GM23338 (cell line): Measurements from ENCODE around the gene AK9. TPM values are rescaled to one million over a fixed set of nuclear protein-coding genes. Genes with fewer than 3 reads are reported as not detected.

Source experiments
- ATAC-seq: fragments of 200-7000 bp; cut with Tn5 transposase; 3 replicates; pipeline ENCODE4 v1.9.1; 2020
- DNase-seq: peaks from one replicate; pipeline ENCODE4 v3.0.0-alpha.2; 2015; ENCODE audit warnings: low spot score
- H2AFZ ChIP-seq: fragments of 200-600 bp; sonication (generic); 2 replicates; pipeline ENCODE4 v1.8.0; 2016; ENCODE audit warnings: antibody characterized with exemption, mild to moderate bottlenecking, moderate library complexity
- H3F3A ChIP-seq: fragments of 200-600 bp; sonication (generic); replicated peaks from 2 replicates; pipeline ENCODE4 v1.8.0; 2017; ENCODE audit warnings: antibody characterized with exemption, mixed run types, low read depth
- H3K27ac ChIP-seq: fragments of 200-600 bp; sonication (generic); 2 replicates; pipeline ENCODE4 v1.6.1; 2016; ENCODE audit warnings: low read depth
- H3K27me3 ChIP-seq: fragments of 200-600 bp; sonication (generic); 2 replicates; pipeline ENCODE4 v1.8.0; 2016; ENCODE audit warnings: mild to moderate bottlenecking, mixed run types, moderate library complexity; ENCODE audit not compliant: insufficient read depth
- H3K36me3 ChIP-seq: fragments of 200-600 bp; sonication (generic); 2 replicates; pipeline ENCODE4 v1.8.0; 2016; ENCODE audit warnings: mild to moderate bottlenecking; ENCODE audit not compliant: insufficient read depth
- H3K4me1 ChIP-seq: fragments of 200-600 bp; sonication (generic); 2 replicates; pipeline ENCODE4 v1.8.0; 2016; ENCODE audit warnings: mild to moderate bottlenecking, moderate library complexity; ENCODE audit not compliant: insufficient read depth
- H3K4me2 ChIP-seq: fragments of 200-600 bp; sonication (generic); 2 replicates; pipeline ENCODE4 v1.7.1; 2017; ENCODE audit warnings: mixed run types
- H3K4me3 ChIP-seq: fragments of 200-600 bp; sonication (generic); 2 replicates; pipeline ENCODE4 v1.6.1; 2016; ENCODE audit warnings: mixed run types
- H3K79me2 ChIP-seq: fragments of 200-600 bp; sonication (generic); replicated peaks from 2 replicates; pipeline ENCODE4 v1.8.0; 2017; ENCODE audit warnings: mild to moderate bottlenecking; ENCODE audit not compliant: insufficient read depth
- H3K9me2 ChIP-seq: fragments of 200-600 bp; sonication (generic); 2 replicates; pipeline ENCODE4 v1.8.0; 2017; ENCODE audit not compliant: insufficient read depth
- H4K20me1 ChIP-seq: fragments of 200-600 bp; sonication (generic); replicated peaks from 2 replicates; pipeline ENCODE4 v1.8.0; 2017; ENCODE audit warnings: mild to moderate bottlenecking; ENCODE audit not compliant: insufficient read depth
- H3K27ac Mint-ChIP-seq: 2 replicates; pipeline ENCODE4 v1.8.0; 2020; ENCODE audit warnings: inconsistent platforms, mild to moderate bottlenecking, moderate library complexity, mixed read lengths
- H3K27me3 Mint-ChIP-seq: 3 replicates; pipeline ENCODE4 v1.8.0; 2022; ENCODE audit warnings: low read depth, mild to moderate bottlenecking, moderate library complexity, mixed read lengths, inconsistent platforms; ENCODE audit not compliant: insufficient read depth, poor library complexity
- H3K36me3 Mint-ChIP-seq: 3 replicates; pipeline ENCODE4 v1.8.0; 2021; ENCODE audit warnings: low read depth, mild to moderate bottlenecking, inconsistent platforms, moderate library complexity, mixed read lengths
- H3K4me1 Mint-ChIP-seq: 3 replicates; pipeline ENCODE4 v1.8.0; 2020; ENCODE audit warnings: mild to moderate bottlenecking, inconsistent platforms, mixed read lengths
- H3K4me3 Mint-ChIP-seq: 3 replicates; pipeline ENCODE4 v1.8.0; 2021; ENCODE audit warnings: moderate library complexity, mild to moderate bottlenecking, inconsistent platforms, mixed read lengths
- H3K9me3 Mint-ChIP-seq: 3 replicates; pipeline ENCODE4 v1.8.0; 2020; ENCODE audit warnings: moderate library complexity, mild to moderate bottlenecking, inconsistent platforms, mixed read lengths
- EZH2phosphoT487 ChIP-seq: fragments of 200-600 bp; sonication (generic); IDR thresholded peaks from one replicate; pipeline ENCODE4 v1.8.1; 2018; ENCODE audit warnings: antibody characterized with exemption; ENCODE audit not compliant: unreplicated experiment
- NANOG ChIP-seq: IDR thresholded peaks from 2 replicates; pipeline ENCODE4 v1.6.1; 2016; ENCODE audit warnings: antibody characterized with exemption, borderline replicate concordance
- POLR2AphosphoS5 ChIP-seq: IDR thresholded peaks from 2 replicates; pipeline ENCODE4 v1.6.1; 2016; ENCODE audit warnings: antibody characterized with exemption, low read depth
- STAT1 ChIP-seq: IDR thresholded peaks from one replicate; pipeline ENCODE4 v1.6.1; 2016; ENCODE audit warnings: antibody characterized with exemption; ENCODE audit not compliant: unreplicated experiment
- ZNF462 ChIP-seq: fragments of 250-450 bp; sonication (Bioruptor Pico); IDR thresholded peaks from 2 replicates; pipeline ENCODE4 v1.5.0; 2020; ENCODE audit warnings: mild to moderate bottlenecking, moderate library complexity
- polyA plus RNA-seq: library from polyadenylated mRNA; unstranded; fragments of >200 nt; fragmentation: Nextera tagmentation; extraction: Ambion mirVana; gene quantifications from 2 replicates; pipeline ENCODE4 v1.2.1, GENCODE V29; 2016
- total RNA-seq: library from RNA; depleted of rRNA; stranded (reverse); fragments of >200 nt; shearing (Covaris generic); gene quantifications from 2 replicates; pipeline ENCODE4 v1.2.3, GENCODE V29; 2014
- TF ChIP-seq, protein P1 (sequence below): IDR thresholded peaks from 2 replicates; pipeline ENCODE4 v1.6.1; 2016; ENCODE audit warnings: antibody characterized with exemption

AK9 gene
- total and polyA plus RNA-seq, 2 experiments from 2014 or later, result 2.0 to 6.4 TPM

DNA sequence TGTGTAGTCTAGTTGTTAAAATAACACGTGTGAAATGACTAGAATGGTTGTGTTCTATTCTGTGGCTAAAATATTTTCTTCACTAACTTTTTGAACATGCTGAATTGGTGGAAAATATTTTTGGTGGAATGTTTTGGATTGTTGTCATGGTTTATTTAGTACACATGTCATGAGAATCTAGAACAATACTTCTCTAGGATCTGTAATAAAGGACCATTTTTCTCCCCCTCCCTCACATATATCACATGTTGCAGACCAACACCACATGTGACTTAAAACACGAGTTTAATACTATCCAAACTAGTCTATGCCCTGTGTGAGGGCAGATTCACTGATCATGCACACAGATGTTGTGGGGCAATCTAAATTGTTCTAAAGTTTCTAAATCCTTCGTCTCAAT lies 29.3 kb upstream of the AK9 start:
- Mint-ChIP-seq H3K36me3 (peaks cover 13% of the 10 kb centered on the region), H3K4me1 (peaks cover 7% of the 10 kb centered on the region), H3K4me3 (no peak overlapping the region), H3K9me3 (peaks cover 4% of the 10 kb centered on the region; the same call in 2 of the 3 replicates), H3K27me3 (no peaks in the 10 kb centered on the region), H3K27ac (no peak overlapping the region)
- Histone ChIP-seq H3K9me2 (no peaks in the 10 kb centered on the region), H3K36me3 (no peaks in the 10 kb centered on the region; the same call in 1 of the 2 replicates), H3K4me1 (peaks cover 5% of the 10 kb centered on the region; the same call in 1 of the 2 replicates), H3K79me2 (no peaks in the 10 kb centered on the region), H2AFZ (no peak overlapping the region), H3F3A (no peaks in the 10 kb centered on the region), H3K27ac (no peak overlapping the region), H3K4me2 (no peak overlapping the region), H3K27me3 (no peaks in the 10 kb centered on the region), H4K20me1 (no peaks in the 10 kb centered on the region), H3K4me3 (no peak overlapping the region)
- DNase-seq, result no peak
- no peak for ATAC-seq
- TF ChIP-seq, protein P1, sequence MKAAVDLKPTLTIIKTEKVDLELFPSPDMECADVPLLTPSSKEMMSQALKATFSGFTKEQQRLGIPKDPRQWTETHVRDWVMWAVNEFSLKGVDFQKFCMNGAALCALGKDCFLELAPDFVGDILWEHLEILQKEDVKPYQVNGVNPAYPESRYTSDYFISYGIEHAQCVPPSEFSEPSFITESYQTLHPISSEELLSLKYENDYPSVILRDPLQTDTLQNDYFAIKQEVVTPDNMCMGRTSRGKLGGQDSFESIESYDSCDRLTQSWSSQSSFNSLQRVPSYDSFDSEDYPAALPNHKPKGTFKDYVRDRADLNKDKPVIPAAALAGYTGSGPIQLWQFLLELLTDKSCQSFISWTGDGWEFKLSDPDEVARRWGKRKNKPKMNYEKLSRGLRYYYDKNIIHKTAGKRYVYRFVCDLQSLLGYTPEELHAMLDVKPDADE, result no peak
- TF ChIP-seq NANOG (no peak), EZH2phosphoT487 (no peak), POLR2AphosphoS5 (no peak), ZNF462 (CRISPR knock-in tag) (no peak), STAT1 (no peak)

DNA sequence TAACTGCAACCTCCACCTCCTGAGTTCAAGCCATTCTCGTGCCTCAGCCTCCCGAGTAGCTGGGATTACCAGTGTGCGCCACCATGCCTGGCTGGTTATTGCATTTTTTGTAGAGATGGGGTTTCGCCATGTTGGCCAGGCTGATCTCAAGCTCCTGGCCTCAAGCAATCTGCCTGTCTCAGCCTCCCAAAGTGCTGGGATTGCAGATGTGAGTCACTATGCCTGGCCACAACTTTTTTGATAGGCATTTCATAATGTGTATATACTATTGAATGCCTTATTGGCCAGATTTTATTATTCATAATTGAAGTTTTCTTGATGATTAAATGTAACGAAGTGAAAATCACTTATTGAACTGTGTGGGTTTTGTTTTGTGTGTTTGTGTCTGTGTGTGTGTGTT lies 28.0 kb upstream of the AK9 start:
- TF ChIP-seq POLR2AphosphoS5, result no peak
- no peaks in the 10 kb centered on the region for H3K27me3 Mint-ChIP-seq
- Histone ChIP-seq H3K79me2 (no peaks in the 10 kb centered on the region), H3K4me3 (no peak overlapping the region), H3K27ac (no peak overlapping the region), H3K4me2 (no peak overlapping the region), H3K27me3 (no peaks in the 10 kb centered on the region), H3F3A (no peaks in the 10 kb centered on the region), H3K9me2 (no peaks in the 10 kb centered on the region), H3K4me1 (peaks cover 5% of the 10 kb centered on the region; the same call in 1 of the 2 replicates), H4K20me1 (no peaks in the 10 kb centered on the region), H2AFZ (no peak overlapping the region), H3K36me3 (no peaks in the 10 kb centered on the region)
- peaks cover 7% of the 10 kb centered on the region for H3K4me1 Mint-ChIP-seq
- ATAC-seq (no peak), DNase-seq (no peak)
- no peak overlapping the region for H3K27ac Mint-ChIP-seq
- H3K9me3 Mint-ChIP-seq, result no peaks in the 10 kb centered on the region
- no peak overlapping the region for H3K4me3 Mint-ChIP-seq
- H3K36me3 Mint-ChIP-seq, result peaks cover 5% of the 10 kb centered on the region; the same call in 2 of the 3 replicates
